Erythroblast (primary cell): ENCODE results near the gene LCOR.

Experiments used
- GATA1 ChIP-seq: IDR thresholded peaks from 2 replicates; pipeline ENCODE4 v1.6.1; 2011; ENCODE audit warnings: low read depth, mild to moderate bottlenecking, control low read depth, low read length, moderate library complexity
- POLR2A ChIP-seq: IDR thresholded peaks from 2 replicates; pipeline ENCODE4 v1.6.1; 2011; ENCODE audit warnings: mild to moderate bottlenecking, low read length

DNA sequence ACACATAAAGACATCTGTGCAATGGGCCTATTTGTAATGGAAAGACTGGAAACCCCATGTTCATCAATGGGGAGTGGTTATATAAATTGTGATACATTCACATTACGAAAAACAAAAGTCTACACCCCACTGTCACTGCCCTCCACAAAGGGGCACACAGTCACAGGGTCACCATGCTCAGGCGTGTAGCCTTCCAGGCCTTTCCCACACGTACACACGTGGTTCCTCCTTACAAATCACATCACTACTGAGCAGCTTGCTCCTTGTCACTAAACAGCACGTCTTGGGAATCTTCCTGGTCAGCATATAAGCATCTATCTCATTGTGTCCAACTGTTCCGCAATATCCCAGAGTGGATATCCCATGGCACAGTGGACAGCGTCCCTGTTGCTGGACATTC, 190.5 kb downstream of the LCOR start:
- TF ChIP-seq POLR2A (no peak), GATA1 (no peak)
